Mesodermal cell (in vitro differentiated cells): ENCODE data around the gene C6orf47.
A peak's percentile ranks its signal among the peaks of the same experiment; 100 is the strongest.

Experiments used
- H3K27ac ChIP-seq: 2 replicates; pipeline ENCODE4 v1.7.0; 2013; ENCODE audit warnings: mild to moderate bottlenecking, low read depth, low read length, moderate library complexity; ENCODE audit not compliant: severe bottlenecking
- H3K36me3 ChIP-seq: 2 replicates; pipeline ENCODE4 v1.7.1; 2013; ENCODE audit warnings: mild to moderate bottlenecking, low read length, moderate library complexity; ENCODE audit not compliant: control insufficient read depth, insufficient read depth
- H3K4me1 ChIP-seq: one replicate; pipeline ENCODE4 v1.7.1; 2013; ENCODE audit warnings: mild to moderate bottlenecking, low read length; ENCODE audit not compliant: insufficient read depth, control insufficient read depth, poor library complexity, severe bottlenecking
- H3K4me3 ChIP-seq: 2 replicates; pipeline ENCODE4 v1.7.0; 2013; ENCODE audit warnings: low read length, control low read depth, mild to moderate bottlenecking; ENCODE audit not compliant: insufficient read depth, poor library complexity, severe bottlenecking; ENCODE audit errors: extremely low read depth
- H3K9me3 ChIP-seq: 2 replicates; pipeline ENCODE4 v1.7.1; 2013; ENCODE audit warnings: mild to moderate bottlenecking, low read length, moderate library complexity; ENCODE audit not compliant: control insufficient read depth
- WGBS, 2 experiments: methylation state at CpG; one replicate each; pipeline ENCODE4 v1.1.5; 2013; ENCODE audit warnings: missing lambda C conversion rate in 2 of 2; ENCODE audit not compliant: insufficient coverage in 2 of 2; 5-methylcytosine and 5-hydroxymethylcytosine counted together

Gene C6orf47

DNA sequence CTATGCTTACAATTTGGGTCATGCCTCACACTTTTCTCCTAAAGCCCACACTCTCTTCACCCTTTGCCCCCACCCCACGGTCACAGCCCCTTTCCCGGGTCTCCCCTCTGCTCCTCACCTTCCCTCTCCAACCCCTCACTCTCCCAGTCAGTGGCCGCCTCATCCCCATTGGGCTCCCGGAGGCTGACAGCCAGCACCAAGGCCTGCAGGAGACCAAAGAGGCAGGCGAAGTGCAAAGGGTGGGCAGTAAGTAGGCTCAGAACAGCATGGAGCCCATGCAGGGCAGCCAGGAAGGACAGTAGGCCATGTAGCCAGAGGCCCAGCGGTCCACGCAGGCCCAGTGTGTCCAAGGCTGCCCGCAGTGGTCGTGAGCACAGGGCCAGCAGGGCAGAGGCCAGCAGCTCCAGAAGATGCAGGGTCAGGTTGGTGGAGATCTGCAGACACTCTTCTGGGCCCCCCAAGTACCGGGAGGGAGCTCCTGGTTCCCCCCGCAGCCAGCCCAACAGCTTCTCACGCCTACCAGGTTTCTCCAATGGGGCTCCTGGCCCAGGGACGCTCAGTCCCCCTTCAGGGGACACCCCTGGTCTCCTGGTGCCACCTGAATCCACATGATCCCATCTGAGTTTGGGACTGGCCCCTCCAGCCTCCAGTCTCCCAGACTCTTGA lies 1.5 kb downstream of the C6orf47 start:
- 95 to 100% methylated on average over 11 to 13 of the region's 13 CpGs for WGBS, 2 experiments
- peaks cover 48% of the 10 kb centered on the region for H3K36me3 ChIP-seq

DNA sequence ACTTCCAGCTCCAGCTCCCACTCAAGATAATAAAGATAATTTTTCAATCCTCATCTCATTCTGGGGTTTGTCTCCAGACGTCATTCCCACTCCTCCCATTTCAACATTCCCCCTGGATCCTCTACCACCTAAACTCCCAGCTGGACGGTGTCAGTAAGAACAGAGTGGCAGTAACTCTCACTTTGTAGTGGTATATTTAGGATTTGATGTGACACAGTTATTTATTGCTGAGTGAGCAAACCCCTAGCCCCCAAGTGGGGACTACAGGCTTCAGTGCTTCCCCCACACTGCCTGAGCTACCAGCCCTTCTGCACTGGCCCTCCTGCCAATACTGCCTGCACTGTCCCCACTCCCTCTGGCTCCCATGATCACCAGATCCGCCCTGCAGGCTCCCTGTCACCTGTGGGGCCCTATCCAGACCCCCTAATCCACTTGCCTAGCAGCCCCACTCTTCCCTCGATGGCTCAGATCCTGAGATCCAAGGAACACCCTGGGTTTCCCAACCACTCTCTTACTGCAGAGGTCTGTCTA lies 2.4 kb downstream of the C6orf47 start:
- Histone ChIP-seq H3K9me3 (no peaks in the 10 kb centered on the region), H3K27ac (no peak overlapping the region), H3K36me3 (peaks cover 42% of the 10 kb centered on the region), H3K4me1 (peaks cover 21% of the 10 kb centered on the region), H3K4me3 (no peak overlapping the region)
- WGBS, 2 experiments: 83 to 100% methylated on average over 2 of the region's 4 CpGs

More for the DNA sequence above, 1.5 kb downstream of the C6orf47 start:
- Histone ChIP-seq H3K27ac (no peak overlapping the region), H3K4me1 (peaks cover 26% of the 10 kb centered on the region), H3K4me3 (peak overlapping the region; percentile 84), H3K9me3 (no peaks in the 10 kb centered on the region)

DNA sequence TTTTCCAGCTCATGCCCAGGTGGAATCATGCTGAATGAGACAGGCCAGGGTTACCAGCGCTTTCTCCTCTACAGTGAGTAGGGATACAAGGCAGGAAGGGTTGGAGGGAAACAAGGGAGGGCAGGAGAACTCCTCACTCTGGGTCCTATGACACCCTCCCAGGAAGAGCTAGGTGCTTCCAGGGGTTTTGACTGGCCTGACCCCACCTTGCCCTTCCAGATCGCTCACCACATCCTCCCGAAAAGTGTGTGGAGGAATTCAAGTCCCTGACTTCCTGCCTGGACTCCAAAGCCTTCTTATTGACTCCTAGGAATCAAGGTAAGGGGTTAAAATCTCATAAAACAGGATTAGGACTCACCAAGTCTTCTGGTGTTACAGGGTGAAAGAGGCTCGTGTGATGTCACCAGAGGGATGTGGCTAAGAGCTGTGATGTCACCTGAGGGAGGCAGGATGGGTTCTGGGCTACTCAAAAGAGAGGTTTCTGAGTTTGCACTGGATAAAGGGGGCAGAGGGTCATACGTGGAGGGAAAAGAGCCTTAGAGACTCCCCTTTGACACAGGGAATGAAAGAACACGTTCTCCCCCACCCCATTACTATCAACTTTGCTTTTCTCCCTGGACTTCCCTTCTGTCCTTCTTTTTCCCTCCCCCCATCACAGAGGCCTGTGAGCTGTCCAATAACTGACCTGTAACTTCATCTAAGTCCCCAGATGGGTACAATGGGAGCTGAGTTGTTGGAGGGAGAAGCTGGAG lies 3.0 kb downstream of the C6orf47 start:
- Histone ChIP-seq H3K4me3 (no peak overlapping the region), H3K36me3 (peaks cover 36% of the 10 kb centered on the region), H3K9me3 (no peaks in the 10 kb centered on the region), H3K4me1 (peaks cover 17% of the 10 kb centered on the region), H3K27ac (no peak overlapping the region)
- 80 to 96% methylated on average over 1 to 2 of the region's 6 CpGs for WGBS, 2 experiments

GRCh38 chr6:31655349-31656237 lies 5.0 kb downstream of the C6orf47 start, which contains the start of gene APOM:
APOM (plus strand) TSS chr6:31655894; CDS start chr6:31655967, 73 bp downstream.
- H3K4me3 ChIP-seq: no peak within 1 kb of the TSS
- H3K36me3 ChIP-seq: peaks cover 26% of the 10 kb centered on the region
- H3K27ac ChIP-seq: no peak within 1 kb of the TSS
- WGBS, 2 experiments: 90 to 96% methylated on average over 6 to 7 of the region's 8 CpGs
- peaks cover 25% of the 10 kb centered on the region for H3K4me1 ChIP-seq
- H3K9me3 ChIP-seq: no peaks in the 10 kb centered on the region

- H3K4me1 ChIP-seq: peaks cover 23% of the 10 kb centered on the region
These were observed 5.8 kb downstream of the C6orf47 start for GRCh38 chr6:31654574-31655348.

DNA sequence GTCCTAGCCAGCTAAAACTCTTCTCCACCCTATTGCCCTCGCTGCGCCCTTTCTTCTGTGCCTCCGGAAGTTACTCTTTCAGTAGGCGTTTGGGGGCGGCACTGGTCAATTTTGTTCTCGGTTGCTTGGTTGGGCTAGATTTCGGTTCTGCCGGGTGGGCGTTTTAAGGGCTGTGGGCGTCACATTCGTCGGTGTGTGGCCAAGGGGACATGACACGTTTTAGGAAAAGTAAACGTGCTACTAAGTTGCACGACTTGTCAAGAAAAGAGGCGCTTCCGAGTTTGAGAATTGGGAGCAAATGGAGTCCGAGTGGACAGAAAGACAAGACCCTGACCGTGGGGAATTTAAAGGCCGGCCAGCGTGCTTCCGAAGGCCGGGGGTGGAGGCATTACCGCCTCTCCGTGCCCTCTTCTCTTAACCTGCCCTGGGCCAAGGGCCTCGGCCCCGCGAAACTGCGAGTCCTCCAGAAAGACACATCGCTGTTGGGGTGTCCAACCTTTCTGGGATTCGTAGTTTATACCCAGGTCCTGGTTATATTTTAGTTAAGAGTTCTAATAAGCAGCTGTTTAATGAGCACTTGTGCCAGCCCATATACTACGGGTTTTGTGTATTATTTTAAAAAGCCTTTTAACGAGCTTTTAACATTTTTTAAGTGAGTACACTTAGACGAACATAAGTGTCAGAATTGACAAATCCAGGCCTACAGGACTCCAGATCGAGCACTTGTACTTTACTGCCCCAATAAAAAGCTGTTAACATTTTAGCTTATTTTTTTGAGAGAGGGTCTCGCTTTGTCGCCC lies 7.5 kb downstream of the C6orf47 start:
- no peaks in the 10 kb centered on the region for H3K9me3 ChIP-seq
- H3K27ac ChIP-seq: peak overlapping the region; percentile 99
- WGBS, 2 experiments: 17 to 22% methylated on average over 26 to 27 of the region's 37 CpGs
- peak overlapping the region; percentile 92 for H3K4me3 ChIP-seq
- H3K36me3 ChIP-seq: peaks cover 39% of the 10 kb centered on the region
- H3K4me1 ChIP-seq: peaks cover 11% of the 10 kb centered on the region

More at GRCh38 chr6:31654574-31655348, 5.8 kb downstream of the C6orf47 start:
- no peaks in the 10 kb centered on the region for H3K9me3 ChIP-seq
- no peak overlapping the region for H3K27ac ChIP-seq
- no peak overlapping the region for H3K4me3 ChIP-seq
- H3K36me3 ChIP-seq: peaks cover 34% of the 10 kb centered on the region
- 92% methylated on average over 5 to 6 of the region's 8 CpGs for whole genome bisulfite sequencing, 2 experiments

- Histone ChIP-seq H3K27ac (peak overlapping the region; percentile 99), H3K36me3 (peaks cover 48% of the 10 kb centered on the region), H3K4me3 (peak overlapping the region; percentile 92), H3K9me3 (no peaks in the 10 kb centered on the region), H3K4me1 (peaks cover 11% of the 10 kb centered on the region)
- WGBS, 2 experiments: 3 to 7% methylated on average over 17 to 20 of the region's 29 CpGs
These were observed 8.9 kb downstream of the C6orf47 start for GRCh38 chr6:31651602-31652191.

DNA sequence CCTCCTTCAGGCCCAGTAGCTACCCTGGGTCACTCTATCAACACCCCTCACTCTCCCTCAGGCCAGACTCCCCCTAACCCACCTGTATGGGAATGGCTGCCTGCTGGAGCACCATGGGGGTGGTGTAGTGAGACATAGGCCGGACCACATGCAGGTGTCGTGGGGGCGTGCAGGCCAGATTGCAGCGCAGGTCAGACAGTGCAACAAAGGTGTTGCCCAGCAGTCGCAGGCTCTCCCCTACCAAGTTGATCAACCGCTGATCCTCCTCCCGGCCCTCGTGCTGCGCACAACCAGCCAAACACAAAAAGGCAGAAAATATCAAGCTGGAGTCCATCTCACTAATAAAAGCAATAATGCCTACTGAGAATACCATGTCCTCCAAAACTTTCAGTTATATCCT lies 15.3 kb downstream of the C6orf47 start:
- Histone ChIP-seq H3K36me3 (peaks cover 96% of the 10 kb centered on the region), H3K4me1 (no peaks in the 10 kb centered on the region), H3K9me3 (no peaks in the 10 kb centered on the region), H3K27ac (no peak overlapping the region), H3K4me3 (no peak overlapping the region)
- WGBS, 2 experiments: 94 to 97% methylated on average over 8 of the region's 9 CpGs

- WGBS, 2 experiments: 94 to 98% methylated on average over 7 to 11 of the region's 17 CpGs
- no peaks in the 10 kb centered on the region for H3K4me1 ChIP-seq
- H3K36me3 ChIP-seq: peaks cover 96% of the 10 kb centered on the region
- no peak overlapping the region for H3K4me3 ChIP-seq
- H3K27ac ChIP-seq: no peak overlapping the region
- no peaks in the 10 kb centered on the region for H3K9me3 ChIP-seq
These were observed 16.6 kb downstream of the C6orf47 start for GRCh38 chr6:31643818-31644454.
